ENCODE results near the gene PLEKHG4B. TPM values are rescaled to one million over a fixed set of nuclear protein-coding genes. Genes with fewer than 3 reads are reported as not detected.
"Not testable (repeated sequence)": the region's sequence is repeated elsewhere in the genome, so short reads cannot be mapped to it uniquely, and the experiment has no call there.

The PLEKHG4B gene
- total RNA-seq, 1 donor from 2014 or later = not detected

DNA sequence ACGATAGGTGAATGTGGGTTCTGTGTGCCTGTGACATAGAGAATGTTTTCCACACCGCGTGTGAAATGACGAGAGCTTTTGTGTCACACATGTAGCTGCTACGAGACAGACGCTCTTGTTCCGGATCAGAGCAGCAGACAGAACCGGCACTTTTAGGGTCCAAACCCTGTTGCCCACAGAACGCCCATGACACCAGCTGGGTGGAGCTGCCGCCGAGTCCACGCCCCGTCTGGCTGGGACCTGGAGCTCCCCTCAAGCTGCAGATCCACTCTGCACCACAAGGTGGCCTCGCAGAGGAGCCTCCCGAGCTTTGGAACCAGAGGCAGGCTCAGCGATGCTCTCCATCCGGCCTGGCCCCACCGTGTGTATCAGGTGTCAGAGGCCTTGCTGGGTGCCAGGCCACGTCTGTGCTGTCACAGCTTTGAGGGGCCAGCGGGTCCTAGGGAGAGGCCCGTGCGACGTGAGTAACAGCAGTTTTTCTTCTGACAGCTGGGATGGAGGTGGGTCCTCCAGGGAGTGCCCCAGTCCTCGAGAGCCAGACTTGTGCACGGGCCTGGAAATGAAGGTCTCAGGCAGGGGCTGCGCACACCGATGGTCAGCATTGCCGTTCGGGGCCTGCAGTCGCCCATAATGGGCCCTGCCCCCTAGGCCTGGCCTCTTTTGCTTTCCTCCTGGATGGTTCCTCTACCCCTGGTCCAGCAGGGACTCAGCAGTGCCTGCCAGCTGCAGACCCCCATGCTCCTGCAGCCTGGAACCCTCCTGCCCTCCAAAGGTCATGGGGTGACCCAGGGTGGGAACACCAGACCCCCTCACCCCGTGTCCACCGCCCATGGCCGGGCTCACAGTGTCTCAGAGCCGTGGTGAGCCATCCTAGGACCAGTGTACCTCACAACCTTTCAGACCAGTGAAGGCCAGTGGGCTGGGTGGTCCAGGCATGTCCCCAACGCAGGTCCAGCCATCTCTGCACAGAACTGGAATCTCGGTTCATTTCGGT, 96.8 kb downstream of the PLEKHG4B start:
- DNase-seq = peak; percentile 90

- no peak for DNase-seq
Observed at GRCh38 chr5:189486-189885, 97.5 kb downstream of the PLEKHG4B start.

GRCh38 chr5:189976-190365, 98.0 kb downstream of the PLEKHG4B start:
- DNase-seq = no peak

DNA sequence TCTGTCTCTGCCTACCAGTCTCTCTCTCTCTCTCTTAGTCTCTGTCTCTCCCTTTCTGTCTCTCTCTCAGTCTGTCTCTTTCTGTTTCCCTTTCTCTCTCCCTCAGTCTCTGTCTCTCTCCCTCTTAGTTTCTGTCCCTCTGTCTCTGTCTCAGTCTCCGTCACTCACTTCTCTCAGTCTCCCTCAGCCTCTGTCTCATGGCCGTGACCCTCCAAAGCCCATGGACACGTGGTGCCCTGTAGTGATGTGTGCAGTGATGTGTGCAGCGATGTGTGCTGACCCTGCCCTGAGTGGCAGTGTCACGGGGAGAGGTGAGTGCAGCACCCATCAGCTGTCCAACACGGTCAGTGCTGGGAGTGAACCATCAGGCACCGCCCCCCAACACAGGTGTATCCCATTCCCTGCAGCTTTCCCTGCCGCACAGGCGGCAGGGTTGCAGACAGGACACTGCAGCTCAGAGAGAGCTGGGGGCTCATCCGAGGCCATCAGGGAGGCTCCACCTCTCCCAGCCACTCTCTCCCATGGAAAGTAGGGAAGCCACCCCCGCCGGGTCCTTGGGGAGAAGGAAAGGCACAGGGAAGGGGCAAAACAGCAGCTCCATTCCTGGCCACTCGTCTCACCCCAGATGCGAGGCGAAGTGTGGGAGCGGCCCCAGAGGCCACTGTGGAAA, 98.5 kb downstream of the PLEKHG4B start:
- no peak for DNase-seq

DNA sequence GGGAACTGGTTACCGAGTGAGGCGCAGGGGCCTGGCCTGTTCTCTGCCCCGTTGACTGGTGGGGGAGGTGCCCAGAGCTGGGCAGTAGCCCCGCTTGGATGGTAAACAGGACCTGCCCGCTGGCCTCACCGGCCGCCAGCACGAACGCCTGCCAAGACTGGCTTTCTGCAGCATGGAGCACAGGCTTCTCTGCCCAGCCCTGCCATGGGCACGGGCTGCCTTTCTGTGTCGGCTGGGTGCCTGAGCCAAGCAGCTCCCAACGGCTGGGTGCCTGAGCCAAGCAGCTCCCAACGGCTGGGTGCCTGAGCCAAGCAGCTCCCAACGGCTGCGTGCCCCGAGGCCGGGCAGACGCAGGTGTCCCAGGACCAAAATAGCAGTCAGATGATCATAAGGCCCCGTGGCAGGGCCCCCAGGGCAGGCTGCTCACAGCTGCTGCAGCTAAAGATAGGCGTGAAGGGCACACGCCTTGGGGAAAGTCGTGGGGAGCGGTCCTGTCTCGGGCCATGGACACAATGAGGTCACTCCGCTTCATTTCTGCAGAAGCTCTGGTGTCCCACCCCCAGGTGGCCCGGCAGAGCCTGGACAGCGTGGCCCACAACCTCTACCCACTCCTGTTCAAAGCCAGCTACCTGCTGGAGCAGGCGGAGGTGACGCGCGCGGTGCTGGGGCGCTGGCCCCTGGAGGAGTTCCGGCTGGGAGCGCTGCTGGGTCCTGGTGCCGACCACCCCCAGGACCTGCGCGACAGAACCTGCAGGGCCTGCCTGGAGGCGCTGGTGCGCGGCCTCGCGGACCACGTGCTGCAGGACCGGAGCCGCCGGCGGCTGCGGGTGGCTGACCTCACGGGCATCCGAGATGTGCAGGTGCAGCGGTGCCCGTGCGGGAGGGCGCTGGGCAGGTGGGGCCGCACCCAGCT, 99.3 kb downstream of the PLEKHG4B start, which contains the start of gene LRRC14B:
Gene LRRC14B, plus strand, starts transcription at position 460 of the 913 bp plus-strand sequence. Its CDS starts 44 bp downstream, at position 504.
- DNase-seq = no peak

DNA sequence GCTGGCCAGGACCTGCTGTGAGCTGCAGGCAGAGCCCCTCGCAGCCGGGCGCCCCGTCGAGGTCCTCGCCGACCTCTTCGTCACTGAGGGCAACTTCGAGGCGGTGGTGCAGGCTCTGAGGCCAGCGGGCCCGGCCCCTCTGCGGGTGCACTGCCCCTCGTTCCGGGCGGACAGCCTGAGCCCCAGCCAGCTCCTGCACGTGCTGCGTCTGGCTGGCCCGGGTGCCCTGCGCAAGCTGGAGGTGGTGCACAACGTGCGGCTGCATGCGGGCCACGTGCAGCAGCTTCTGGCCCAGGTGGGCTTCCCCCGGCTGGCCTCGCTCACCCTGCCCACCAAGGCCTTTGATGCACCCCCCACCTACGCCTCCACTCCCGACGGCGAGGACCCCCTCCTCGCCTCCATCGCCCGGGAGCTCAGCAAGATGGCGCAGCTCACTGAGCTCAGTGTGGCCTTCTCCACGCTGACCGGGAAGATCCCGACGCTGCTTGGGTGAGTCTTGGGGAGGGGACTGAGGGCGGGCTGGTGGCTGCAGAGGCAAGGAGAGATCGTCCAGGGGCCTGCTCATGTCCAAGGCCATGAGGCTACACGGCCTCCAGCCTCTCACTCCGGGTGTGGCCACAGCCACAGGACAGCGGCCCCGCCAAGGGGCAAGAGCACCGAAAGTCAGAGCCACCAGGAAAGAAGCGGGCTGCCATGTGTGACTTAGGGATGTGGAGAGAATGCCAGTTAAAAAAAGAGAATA, 100.2 kb downstream of the PLEKHG4B start:
- DNase-seq = no peak

GRCh38 chr5:192691-192969, 100.7 kb downstream of the PLEKHG4B start:
- DNase-seq = no peak

- DNase-seq = no peak
Observed at GRCh38 chr5:192970-193831, 101.2 kb downstream of the PLEKHG4B start.

DNA sequence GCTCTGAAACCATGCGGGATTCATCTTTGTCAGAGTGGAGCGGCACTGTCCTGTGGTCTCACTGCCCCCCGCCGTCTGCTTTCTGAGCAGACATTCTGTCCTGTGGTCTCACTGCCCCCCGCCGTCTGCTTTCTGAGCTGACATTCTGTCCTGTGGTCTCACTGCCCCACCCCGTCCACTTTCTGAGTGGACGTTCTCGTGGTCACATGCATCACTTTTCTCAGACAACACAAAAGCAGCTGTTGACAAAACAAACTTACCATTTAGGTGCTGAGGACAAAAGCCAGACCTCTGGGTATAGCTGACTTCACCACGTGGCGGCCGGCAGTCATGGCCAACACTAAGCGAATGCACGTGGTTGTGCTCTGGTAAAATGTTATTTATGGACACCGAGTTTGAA, 102.1 kb downstream of the PLEKHG4B start:
- no peak for DNase-seq

- no peak for DNase-seq
Observed at GRCh38 chr5:194603-195209, 102.7 kb downstream of the PLEKHG4B start.

GRCh38 chr5:195401-196160, 103.6 kb downstream of the PLEKHG4B start:
- DNase-seq = no peak

GRCh38 chr5:196350-196749, 104.4 kb downstream of the PLEKHG4B start:
- no peak for DNase-seq

DNA sequence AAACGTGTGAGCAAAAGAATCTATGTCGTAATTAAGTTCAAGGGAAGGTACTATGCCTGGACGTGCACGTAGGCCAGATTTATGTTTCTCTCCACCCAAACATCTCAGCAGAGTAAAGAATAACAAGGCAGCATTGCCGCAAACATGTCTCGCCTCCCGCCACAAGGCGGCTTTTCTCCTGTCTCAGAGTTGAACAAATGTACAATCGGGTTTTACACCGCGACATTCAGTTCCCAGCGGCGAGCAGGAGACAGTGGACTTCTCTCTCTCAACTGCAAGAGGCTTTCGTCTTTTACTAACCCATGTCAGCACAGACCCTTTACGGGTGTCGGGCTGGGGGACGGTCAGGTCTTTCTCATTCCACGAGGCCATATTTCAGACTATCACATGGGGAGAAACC, 105.1 kb downstream of the PLEKHG4B start:
- DNase-seq = not testable (repeated sequence)

DNA sequence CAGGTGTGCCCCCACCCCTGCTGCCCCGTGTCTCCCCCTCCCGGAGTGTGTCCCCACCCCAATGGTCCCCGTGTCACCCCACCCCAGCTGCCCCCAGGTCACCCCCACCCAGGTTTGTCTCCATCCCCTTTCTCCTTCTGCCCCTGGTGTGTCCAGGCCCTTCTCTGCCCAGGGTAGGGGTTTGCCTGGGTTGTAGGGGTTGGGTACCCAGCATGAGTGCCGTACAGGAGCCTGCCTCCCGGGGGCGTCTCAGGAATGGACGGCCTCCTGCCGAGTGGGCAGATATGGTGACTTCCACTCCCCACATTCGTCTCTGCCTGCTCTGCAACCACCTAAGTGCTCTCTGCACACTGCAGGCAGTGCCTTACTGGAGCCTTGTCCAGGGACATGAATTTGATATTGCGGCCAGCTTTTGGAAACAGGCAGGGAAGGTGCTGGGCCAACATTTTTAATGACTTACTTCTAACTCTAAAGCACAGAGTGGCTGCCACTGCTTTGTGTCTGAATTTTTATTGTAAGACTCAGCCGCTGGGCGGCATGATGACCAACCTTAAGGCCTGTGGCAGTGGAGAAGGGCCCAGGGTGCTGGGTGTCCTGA, 106.0 kb downstream of the PLEKHG4B start:
- DNase-seq = no peak

- DNase-seq = no peak
Observed at GRCh38 chr5:198516-199196, 106.7 kb downstream of the PLEKHG4B start.

GRCh38 chr5:199197-199949, 107.4 kb downstream of the PLEKHG4B start:
- DNase-seq = no peak

DNA sequence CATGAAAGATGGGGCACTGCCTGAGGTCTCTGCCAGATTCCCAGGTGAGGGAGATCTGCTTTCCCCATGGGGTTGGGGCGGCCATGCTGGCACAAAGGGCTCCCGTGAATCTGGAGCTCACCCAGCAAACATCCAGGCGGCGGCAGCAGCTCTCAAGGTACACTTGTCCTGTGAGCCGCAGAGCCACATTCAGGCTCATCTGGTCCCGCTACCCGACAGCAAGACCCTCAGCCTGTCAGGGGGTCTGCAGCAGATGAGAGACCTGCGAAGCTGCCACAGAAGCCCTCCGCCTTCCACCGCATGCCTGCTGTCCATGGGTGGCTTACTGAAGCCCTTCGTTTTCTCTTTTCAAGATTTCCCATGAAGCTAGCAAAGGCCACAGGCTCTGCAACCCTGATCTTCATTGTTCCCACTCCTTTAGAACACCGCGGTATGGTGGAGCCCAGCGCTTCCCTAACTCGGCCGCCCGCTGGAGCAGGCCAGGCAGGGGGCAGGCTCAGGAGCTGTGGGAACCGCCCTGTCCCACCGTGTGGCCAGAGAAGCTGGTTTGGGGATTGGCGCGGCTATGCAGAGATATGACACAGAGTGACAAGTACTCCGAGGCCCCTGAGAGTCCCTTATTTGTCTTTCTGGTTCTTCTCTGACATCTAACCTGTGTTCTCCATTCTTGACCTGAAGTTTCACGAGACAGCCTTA, 108.1 kb downstream of the PLEKHG4B start:
- DNase-seq = no peak

Measured in dermis blood vessel endothelial cell (primary cell).